GM18867 (cell line): Measurements from ENCODE around the gene ALK.
"Not testable (repeated sequence)": the region's sequence is repeated elsewhere in the genome, so short reads cannot be mapped to it uniquely, and the experiment has no call there.

Experiments
- ATAC-seq: cut with Tn5 transposase; IDR thresholded peaks from one replicate; pipeline ENCODE4 v1.9.1; 2021; ENCODE audit warnings: mild to moderate bottlenecking, moderate library complexity; ENCODE audit not compliant: unreplicated experiment

The ALK gene

DNA sequence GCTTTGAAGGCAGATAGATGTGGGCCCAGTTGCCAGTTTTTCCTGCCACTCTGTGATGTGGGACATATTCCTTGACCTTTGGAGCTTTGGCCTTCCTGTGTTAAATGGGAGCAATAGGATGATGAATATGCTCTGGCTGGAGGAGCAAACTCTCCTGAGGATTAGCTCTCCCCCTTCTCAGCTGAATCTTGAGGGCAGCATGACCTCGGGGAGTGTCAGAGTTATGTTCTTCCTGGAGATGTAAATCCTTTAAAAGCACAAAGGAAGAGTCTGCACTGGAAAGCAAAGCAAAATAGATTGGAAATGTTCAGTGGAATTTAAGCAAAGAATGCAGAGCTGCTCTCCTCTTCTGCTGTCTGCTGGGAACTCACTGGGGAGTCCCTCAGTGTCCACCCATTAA lies 160.1 kb downstream of the ALK start:
- no peak for ATAC-seq

DNA sequence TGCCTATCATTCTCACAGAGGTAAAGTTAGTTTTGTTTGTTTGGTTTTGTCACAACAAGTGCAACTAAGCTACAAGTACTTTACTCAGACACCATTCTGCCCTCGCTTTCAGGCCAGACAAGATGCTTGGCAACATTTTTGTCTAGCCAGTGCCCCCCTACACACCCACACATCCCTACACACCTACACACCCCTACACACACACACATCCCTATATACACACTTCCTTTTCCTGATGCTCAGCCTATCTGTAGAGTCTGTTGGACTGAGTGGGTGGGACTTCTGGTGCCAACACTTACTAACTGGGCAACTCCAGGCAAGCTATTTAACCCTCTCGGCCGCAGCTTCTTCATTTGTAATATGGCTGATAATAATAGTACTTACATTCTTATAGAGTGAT lies 161.4 kb downstream of the ALK start:
- ATAC-seq: no peak

DNA sequence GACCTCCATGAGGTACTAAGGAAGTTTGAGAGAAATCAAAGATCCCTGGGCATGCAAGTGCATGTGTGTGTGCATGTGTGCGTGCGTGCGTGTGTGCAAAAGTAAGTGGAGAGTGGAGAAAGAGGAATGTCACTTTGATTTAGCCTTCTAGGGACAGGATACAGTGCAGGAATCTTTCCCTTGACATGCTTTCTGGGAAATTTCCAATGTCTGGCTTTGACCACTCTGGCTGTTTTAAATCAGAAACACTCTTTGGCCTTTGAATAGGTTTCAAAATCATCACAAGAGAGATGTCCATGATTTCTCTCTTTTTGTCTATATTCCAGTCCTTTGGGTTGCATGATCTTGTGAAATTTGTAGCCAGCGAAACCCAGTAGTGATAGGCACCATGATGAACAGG lies 162.0 kb downstream of the ALK start:
- ATAC-seq: no peak

DNA sequence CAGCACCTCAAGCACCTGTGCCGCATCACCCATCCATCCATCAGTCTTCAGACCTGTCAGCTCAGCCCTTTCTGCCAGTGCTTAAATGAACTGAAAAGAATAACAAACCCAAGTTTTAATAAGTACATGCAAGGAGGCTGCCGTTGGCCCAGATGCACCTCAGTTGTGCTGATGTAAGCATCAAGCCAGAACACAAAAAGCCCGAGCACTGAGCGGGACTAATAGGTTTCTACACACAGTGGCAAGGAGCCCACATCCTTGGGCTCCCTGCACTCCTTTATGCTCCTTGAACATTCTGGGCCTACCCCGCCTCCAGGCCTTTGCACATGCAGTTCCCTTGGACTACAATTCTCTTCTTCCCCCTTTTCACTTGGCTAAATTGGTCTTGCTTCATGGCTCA lies 165.6 kb downstream of the ALK start:
- no peak for ATAC-seq

DNA sequence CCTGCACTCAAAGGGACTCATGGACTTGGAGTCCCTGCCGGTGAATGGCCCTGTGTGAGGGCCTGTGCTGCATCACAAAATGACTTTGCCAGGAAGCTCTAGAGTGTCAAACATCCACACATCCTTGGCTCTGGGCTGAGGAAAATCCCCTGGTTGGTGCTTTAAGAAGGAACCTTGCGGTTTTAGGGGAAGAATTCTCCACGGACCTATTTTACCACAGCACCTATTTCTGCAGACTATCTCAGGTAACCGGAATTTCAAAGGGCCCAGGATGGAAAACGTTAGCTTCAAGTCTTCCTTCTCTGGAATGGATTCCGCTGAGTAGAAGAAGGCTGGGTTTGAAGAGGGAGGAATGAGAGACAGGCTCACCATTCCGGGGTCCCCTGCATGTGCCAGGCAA lies 166.2 kb downstream of the ALK start:
- ATAC-seq: no peak

DNA sequence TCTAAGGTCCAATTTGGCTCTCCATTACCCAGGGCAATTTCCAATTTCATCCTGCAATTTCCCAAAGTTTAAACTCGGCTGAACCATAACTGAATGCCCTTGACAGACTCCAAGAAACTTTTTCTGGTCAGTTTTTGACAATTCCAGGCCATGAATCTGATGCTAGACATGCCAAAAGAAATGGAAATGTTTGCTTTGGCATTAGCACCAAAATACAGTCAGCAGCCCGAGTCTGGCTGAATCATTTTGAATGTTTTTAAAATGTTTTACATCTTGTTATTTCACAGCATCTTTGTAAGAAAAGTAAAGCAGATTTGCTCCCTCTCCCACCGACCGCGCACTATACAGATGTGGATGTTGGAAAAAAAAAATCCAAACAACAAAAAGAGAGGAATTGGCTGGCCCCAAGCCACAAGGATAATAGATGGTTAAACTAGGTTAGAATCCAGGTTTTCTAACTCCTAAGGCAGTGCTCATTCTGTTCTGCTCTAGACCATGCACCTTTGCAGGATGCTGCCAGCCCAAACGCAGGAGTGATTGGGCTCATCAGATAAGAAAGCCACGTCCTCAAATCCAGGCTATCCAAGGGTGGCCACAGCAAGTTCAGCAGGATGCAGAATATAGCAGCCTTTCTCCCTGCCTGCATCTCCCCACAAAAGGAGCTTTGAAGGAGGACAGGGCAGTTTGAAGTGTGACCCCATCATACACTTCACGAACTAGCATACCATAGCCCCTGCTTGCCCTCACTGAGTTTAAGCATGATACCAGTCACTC lies 167.5 kb downstream of the ALK start:
- ATAC-seq: no peak

DNA sequence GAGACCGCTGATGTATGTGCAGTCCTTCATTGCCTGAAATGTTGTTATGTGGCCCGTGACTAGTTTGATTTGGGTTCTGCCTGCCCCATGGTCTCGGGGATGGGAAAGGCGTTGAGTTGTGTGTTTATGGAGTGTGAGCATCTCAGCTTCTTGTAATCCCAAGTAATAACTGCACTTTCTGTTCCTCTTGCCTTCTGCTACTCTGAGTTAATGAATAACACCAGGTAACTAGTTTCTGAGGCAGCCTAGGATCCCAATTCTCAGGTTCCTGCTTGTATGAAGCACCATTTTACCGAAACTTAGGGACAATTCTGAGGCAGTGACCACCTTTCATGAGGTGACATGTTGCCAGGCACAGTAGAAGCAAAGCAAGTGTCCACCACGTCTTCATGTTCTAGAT lies 170.0 kb downstream of the ALK start:
- no peak for ATAC-seq

DNA sequence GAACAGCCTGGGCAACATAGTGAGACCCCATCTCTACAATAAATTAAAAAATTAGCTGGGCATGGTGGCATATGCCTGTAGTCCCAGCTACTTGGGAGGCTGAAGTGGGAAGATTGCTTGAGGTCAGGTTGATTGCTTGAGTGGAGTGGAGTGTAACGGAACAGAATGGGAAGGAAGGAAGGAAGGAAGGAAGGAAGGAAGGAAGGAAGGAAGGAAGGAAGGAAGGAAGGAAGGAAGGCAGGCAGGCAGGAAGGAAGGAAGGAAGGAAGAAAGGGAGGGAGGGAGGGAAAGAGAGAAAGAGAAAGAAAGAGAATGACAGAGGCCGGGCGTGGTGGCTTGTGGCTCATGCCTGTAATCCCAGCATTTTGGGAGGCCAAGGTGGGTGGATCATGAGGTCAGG lies 170.9 kb downstream of the ALK start:
- not testable (repeated sequence) for ATAC-seq

DNA sequence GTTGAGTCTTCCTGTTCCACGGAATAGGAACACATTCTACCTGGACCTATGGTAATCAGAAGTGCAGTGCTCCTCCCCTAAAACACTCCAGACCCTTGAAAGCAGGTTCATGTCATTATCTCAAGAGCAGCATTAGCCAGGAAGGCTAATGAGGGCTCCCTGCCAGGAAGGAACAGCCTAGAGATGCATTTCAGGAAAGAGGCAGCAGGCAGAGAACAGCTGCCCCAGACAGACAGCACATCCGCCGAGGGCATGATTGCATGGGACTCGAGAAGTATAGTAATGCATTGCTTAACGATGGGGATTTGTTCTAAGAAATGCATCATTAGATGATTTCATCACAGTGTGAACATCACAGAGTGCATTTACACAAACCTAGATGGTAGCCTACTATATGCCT lies 171.5 kb downstream of the ALK start:
- no peak for ATAC-seq

DNA sequence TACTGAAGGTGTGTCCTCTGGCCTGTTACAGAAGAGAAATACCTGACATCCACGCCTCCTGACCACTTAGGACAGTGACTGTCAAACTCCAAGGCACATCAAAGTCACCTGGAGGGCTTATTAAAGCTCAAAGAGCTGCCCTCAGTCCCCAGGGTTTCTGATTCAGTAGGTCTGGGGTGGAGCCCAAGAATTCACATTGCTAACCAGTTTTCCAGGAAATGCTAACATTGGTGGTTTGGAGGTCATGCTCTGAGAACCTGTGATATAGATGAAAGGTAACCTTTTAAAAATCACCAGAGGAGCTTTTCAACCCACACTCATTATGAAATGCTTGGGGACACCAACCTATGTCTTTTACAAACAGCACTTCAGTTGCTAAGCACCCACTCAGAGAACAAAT lies 172.3 kb downstream of the ALK start:
- ATAC-seq: no peak

DNA sequence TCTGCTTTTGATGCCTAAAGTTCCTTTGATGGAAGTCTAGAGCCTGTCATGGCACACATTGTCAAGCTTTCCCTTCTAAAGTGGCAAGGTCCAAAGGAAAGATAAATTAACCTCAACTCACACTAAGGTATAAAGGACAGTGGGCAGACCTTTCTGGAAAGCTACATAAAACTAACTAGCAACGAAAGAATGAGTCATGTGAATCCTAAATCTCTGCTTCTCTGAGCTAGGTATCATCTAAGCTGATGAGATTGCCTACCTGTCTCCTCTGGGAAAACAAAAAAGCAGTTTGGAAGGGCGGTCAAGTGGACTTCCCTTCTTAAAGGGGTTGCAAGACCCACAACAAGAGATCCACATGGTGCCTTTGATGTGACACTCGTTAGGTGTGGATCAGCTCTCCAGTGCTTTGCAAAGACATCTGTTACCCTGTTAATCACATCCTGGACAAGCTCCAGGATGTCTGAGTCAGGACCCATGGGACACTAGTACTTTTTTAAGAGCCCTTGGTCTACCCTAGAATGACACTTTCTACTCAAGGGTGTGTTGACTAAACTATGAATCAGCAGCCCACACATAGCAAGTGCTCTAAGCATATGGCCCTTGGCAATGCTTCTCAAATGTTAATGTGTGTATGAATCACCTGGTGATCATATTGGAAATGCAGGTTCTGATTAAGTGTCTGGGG lies 173.5 kb downstream of the ALK start:
- no peak for ATAC-seq

DNA sequence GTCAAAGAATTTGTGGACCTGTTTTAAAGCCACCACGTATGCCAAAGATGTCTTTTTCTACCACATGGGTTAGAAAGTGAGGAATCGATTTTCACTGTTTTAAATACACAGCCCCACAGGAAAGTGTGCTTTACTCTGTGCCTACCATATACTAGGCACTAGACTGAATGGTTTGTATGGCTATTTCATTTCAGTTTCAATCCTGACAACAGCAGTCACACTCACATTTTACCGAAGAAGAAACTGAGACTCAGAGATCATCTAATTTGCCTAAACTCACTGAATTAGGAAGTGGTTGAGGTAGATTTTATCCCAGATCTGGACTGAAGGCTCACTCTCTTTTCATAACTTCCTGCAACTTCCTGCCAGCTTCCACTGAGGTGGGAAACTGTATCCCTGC lies 176.4 kb downstream of the ALK start:
- ATAC-seq: peak; percentile 88

DNA sequence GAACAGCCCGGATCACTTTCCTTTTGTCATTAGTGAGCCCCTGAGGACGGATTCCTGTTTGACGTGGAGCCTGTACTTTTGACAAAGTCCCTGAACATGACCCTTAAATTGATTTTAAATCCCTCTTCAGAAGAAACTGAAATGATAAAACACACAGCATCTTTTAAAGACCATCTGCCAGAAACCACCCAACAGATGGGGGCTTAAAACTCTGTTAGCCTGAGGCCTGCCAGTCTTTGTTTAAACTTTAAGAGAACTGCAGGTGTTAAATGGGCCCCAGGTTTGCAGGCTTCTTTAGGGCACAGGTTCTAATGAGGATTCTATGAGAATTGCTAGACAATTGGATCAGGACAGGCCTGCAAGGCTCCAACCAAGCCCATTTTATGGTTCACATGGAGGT lies 177.9 kb downstream of the ALK start:
- ATAC-seq: no peak

DNA sequence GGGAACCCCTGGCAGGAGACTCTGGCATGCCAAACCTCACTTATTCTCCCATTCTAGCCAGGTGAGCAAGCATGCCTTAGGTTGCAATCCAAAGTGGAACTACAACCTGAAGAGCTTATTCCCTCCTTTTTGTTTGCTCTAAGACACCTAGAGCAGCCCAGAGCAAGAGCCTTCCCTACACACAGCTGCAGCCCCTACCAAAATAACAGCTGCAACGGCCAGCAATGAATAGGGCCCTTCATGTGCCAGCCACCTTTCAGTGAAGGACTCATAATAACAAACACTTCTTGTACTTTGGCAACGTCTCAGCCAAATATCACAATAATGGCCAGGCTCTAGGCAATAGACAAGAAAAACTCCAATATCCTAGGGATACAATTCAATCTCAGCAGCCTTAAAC lies 178.7 kb downstream of the ALK start:
- ATAC-seq: no peak

DNA sequence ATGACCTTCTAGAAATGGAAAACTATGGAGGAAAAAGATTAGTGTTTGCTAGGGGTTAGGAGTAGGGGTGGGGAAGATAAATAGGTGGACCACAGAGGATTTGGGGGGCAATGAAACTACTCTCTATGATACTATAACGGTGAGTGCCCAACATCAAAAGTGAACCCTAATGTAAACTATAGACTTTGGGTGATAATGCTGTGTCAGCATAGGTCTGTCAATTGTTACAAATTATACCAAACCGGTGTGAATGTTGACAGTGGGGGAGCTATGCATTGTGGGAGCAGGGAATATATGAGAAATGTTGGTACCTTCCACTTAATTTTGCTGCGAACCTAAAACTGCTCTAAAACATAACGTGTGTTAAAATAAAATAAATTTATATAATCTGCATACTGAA lies 180.3 kb downstream of the ALK start:
- ATAC-seq: no peak

DNA sequence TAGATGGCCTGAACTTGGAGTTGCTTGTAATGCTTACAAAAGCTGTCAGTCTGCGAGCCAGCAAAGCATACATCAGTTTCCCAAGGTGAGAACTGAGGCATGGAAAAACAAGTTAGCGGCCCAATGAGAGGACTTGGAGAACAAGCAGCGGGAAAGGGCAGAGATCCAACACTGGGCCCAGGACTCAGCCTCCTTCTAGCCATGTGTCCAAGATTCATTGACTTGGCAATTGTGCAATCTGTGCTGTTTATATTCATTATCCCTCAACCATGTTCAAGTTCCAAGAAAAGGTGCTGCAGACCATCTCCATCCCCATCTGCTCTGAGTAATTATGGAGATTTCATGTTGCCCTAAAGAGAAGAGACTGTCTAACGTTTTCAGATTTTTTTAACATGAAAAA lies 187.4 kb downstream of the ALK start:
- ATAC-seq: no peak

DNA sequence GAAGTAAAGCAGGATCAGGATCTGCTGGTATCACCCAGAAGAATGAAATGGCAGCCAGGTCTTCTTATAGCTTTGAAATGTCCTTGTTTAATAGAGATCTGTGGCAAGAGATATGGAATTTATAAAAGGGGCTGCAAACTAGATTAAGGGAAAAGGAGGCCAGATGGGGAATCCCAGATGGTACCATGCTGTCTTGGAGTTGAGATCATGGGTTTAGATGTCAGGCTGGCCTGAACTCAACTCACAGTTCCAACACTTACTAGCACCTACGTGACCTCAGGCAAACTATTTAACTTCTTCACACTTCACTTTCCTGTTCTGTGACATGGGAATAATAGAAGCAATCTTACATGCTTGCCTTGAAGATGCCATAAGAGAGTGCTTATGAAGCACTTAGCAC lies 188.2 kb downstream of the ALK start:
- ATAC-seq: no peak

DNA sequence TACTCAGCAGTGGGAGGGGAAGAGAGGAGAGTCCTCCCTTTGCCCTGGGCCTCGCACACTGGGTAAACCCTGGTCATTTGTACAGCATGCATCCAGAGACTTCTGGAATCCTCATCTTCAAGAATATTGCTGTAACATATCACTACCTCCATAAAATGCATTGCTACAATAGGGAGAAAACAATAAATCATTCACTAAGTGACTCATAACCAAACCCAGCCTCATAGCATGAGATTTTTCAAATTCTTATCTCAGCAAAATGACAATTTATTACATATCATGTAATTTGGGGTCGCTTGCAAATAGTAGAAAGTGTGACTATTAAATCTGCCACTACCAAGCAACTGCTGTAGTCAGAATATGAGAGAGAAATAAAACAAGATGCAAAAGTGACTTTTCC lies 189.4 kb downstream of the ALK start:
- ATAC-seq: no peak

DNA sequence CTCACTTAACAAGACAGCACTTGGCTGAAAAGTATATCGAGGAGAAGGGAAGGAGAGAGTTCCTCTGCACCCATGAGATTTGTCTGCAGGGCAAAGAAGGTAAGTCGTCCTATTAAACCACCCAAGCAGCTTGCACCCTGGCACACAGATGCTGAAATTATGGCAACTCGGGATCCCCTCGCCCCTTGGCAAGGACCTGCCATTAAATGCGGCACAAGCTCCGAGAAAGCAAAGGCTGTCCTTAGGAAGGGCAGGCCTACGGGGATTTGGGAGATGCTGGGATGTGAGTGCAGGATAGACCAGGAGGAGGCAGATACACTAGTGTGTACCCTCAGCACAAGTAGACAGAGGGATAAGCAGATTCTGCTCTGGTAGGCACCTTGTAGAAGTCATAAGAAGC lies 191.5 kb downstream of the ALK start:
- ATAC-seq: no peak

DNA sequence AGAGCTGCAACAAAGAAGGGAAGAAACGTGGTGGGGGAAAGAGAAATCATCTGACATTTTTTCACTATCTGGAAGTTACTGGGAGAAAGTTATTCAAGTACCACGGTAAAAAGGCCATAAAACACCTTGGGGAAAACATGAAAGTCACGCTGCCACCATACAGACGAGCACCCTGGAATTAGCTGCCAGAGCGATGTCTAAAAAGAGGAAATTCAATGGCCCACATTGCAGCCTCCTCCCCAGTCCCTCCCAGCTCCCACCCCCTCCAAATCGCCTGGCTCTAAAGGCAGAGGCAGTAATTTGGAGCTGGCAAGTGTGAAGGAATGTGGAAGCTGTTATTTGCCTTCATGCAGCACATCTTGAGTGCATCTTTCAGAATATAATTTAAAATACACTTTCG lies 192.0 kb downstream of the ALK start:
- ATAC-seq: no peak

DNA sequence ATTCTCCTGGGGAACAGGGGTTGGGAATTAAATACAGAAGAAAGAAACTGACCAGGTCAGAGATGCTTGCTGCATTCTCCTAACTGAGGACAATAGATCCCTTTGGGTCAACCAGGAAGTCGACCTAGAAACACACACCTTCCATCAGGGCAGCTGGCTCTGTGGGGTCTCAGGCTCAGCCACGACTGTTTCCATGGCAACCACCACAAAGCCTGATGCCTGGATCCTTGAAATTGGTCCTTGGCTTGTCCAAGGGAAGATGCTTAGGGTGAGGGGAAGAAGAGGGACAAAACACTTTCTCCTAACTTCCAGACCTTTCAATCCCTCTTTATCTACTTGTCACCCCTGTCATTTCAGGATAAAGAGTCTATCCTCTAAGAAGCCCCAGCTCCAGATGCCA lies 194.4 kb downstream of the ALK start:
- ATAC-seq: no peak

DNA sequence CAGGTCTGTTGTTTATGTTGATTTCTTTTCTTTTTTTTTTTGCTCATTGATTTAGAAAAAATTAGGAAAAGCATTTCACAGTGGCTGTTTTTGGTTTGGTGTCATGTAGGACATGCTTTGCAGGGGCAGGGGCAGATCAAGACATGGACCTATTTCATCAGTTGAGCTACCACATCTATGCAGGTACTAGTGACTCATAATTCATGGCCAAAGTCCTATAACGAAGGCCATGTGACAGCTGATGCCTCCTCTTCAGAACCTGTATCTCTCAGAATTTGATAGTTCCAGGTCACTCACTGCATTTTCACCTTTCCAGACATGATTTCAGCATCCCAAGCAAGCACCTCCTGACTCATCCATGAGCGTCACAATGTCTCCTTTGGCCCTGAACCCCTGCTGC lies 195.8 kb downstream of the ALK start:
- ATAC-seq: no peak

DNA sequence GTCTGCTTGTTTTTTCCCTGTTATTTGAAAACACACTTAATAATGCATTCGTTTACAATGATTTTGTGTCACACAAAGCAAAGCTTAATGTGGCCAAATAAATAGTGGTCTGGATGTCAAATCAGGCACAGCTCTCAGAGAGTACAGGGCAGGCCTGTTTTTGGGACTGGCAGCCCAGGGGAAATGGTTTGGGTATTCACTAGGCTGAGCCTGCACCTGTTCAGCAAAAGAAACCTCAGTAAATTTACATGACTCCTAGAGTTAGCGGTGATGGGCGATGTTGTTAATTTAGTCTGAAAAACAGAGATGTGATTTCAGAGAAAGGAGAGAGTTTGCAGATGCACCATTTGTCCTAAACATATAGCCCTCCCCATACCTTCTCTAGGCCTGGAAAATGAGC lies 197.1 kb downstream of the ALK start:
- no peak for ATAC-seq
